Nephron (organoid): ENCODE results near the gene DIPK1B.
A peak's percentile ranks its signal among the peaks of the same experiment; 100 is the strongest.

Experiments used
- H3K27ac Mint-ChIP-seq, 3 experiments: 2 replicates each; pipeline ENCODE4 v1.8.0; 2020; ENCODE audit warnings: mixed read lengths in 3 of 3, mild to moderate bottlenecking in 2 of 3, moderate library complexity in 1 of 3
- H3K27me3 Mint-ChIP-seq: 2 replicates; pipeline ENCODE4 v1.8.0; 2021; ENCODE audit warnings: low read depth, mild to moderate bottlenecking, moderate library complexity, mixed read lengths
- H3K36me3 Mint-ChIP-seq: 2 replicates; pipeline ENCODE4 v1.8.0; 2020; ENCODE audit warnings: low read depth, mixed read lengths
- H3K4me1 Mint-ChIP-seq: 2 replicates; pipeline ENCODE4 v1.8.0; 2020; ENCODE audit warnings: mixed read lengths
- H3K4me3 Mint-ChIP-seq, 3 experiments: 2 replicates each; pipeline ENCODE4 v1.8.0; 2020; ENCODE audit warnings: mild to moderate bottlenecking in 3 of 3, mixed read lengths in 3 of 3, moderate library complexity in 2 of 3
- H3K9me3 Mint-ChIP-seq: 2 replicates; pipeline ENCODE4 v1.8.0; 2020; ENCODE audit warnings: mixed read lengths
- TF ChIP-seq, protein P1 (sequence below), 3 experiments: fragments of 200-600 bp; sonication (generic); IDR thresholded peaks; one replicate each; pipeline ENCODE4 v1.5.0; 2021; ENCODE audit warnings: antibody characterized with exemption in 3 of 3; ENCODE audit not compliant: unreplicated experiment in 3 of 3

Gene DIPK1B

GRCh38 chr9:136711751-136712689 is at the start of gene DIPK1B:
Gene DIPK1B, plus strand, starts transcription at chr9:136712572. Its CDS starts 94 bp downstream, at chr9:136712666.
- H3K27ac Mint-ChIP-seq: peak within 1 kb of the TSS in 2 of 3 experiments; percentile 38 to 63
- TF ChIP-seq, protein P1, sequence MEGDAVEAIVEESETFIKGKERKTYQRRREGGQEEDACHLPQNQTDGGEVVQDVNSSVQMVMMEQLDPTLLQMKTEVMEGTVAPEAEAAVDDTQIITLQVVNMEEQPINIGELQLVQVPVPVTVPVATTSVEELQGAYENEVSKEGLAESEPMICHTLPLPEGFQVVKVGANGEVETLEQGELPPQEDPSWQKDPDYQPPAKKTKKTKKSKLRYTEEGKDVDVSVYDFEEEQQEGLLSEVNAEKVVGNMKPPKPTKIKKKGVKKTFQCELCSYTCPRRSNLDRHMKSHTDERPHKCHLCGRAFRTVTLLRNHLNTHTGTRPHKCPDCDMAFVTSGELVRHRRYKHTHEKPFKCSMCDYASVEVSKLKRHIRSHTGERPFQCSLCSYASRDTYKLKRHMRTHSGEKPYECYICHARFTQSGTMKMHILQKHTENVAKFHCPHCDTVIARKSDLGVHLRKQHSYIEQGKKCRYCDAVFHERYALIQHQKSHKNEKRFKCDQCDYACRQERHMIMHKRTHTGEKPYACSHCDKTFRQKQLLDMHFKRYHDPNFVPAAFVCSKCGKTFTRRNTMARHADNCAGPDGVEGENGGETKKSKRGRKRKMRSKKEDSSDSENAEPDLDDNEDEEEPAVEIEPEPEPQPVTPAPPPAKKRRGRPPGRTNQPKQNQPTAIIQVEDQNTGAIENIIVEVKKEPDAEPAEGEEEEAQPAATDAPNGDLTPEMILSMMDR (IDR thresholded peaks at IDR 0.05; ENCODE audit: unreplicated experiment in 3 of 3): no peak
- H3K9me3 Mint-ChIP-seq: no peaks in the 10 kb centered on the region
- peaks cover 8% of the 10 kb centered on the region for H3K27me3 Mint-ChIP-seq
- H3K4me3 Mint-ChIP-seq: peak within 1 kb of the TSS; percentile 81 to 88 (median 87)
- peaks cover 7% of the 10 kb centered on the region for H3K4me1 Mint-ChIP-seq
- H3K36me3 Mint-ChIP-seq: no peaks in the 10 kb centered on the region

DNA sequence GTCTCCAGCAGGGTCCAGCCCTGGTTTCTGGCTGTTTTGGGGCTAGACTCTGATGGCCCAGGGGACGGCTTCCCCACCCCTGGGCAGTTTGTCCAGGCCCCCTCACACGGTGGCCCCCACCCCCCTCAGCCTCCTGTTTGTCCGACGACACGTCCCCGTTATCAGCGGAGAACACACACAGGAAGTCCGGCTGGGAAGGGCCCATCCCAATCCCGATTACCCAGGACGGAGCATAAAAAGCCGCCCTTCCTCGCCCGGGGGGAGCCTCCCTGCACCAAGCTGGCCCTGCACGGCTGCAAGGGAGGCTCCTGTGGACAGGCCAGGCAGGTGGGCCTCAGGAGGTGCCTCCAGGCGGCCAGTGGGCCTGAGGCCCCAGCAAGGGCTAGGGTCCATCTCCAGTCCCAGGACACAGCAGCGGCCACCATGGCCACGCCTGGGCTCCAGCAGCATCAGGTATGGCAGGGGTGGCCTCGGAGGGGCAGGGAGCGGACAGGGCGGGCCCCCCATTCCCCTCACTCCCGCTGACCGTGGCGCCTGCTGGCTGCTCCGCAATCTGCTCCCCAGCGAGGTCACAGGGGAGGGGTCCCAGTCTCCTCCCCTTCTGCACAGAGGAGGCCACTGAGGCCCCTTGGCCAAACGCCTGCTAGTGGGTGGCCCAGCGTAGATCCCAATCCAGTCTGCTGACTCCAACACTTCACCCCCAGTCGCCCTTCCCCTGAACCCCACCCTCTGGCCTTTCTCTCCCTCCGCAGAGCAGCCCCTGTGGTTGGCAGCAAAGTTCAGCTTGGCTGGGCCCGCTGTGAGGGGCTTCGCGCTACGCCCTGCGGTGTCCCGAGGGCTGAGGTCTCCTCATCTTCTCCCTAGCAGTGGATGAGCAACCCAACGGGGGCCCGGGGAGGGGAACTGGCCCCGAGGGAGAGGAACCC is 49.5 kb upstream of the DIPK1B start, which contains the start of gene EGFL7:
Gene EGFL7 (plus strand): TSS at position 261 of the 926 bp plus-strand sequence. CDS start 5,367 bp downstream, outside the sequence.
- Mint-ChIP-seq H3K36me3 (no peaks in the 10 kb centered on the region), H3K4me3 (peak within 1 kb of the TSS in 2 of 3 experiments; percentile 25 to 34), H3K9me3 (no peaks in the 10 kb centered on the region), H3K4me1 (no peaks in the 10 kb centered on the region), H3K27me3 (peaks cover 5% of the 10 kb centered on the region), H3K27ac (no peak within 1 kb of the TSS)
- TF ChIP-seq, protein P1 (IDR thresholded peaks at IDR 0.05; ENCODE audit: unreplicated experiment in 3 of 3): no peak

- no peaks in the 10 kb centered on the region for H3K36me3 Mint-ChIP-seq
These were observed 48.1 kb upstream of the DIPK1B start for GRCh38 chr9:136664000-136664915.

DNA sequence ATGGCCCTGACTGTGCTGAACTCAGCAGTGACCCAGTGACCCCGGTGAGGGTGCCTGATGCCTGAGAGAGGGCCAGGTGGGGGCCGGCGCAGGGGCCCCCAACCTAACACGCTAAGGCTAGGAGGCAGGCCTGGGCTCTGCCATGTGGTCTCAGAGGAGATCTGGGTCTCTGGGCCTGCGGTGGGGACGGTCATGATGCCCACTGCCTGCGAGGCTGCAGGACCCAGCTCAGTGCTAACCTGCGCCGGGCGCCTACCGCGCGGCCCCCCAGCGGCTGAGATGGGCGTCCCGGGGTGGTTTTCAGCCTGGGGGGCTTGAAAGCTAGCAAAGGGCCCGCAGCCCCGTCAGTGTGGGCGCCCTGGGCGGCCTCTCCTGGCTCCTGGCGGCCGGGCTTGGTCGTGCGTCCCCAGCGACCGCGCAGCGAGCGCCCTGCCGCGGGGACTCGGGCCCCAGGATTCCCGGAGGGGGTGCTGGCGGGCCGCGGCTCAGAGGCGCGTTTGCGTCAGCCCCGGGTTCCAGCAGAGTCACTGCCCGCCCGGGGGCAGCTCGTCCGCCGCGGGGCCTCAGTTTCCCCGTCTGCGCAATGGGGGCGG is 47.2 kb upstream of the DIPK1B start:
- H3K27me3 Mint-ChIP-seq: no peaks in the 10 kb centered on the region
- H3K27ac Mint-ChIP-seq: no peak overlapping the region
- peak overlapping the region; percentile 72 to 83 (median 76) for H3K4me3 Mint-ChIP-seq
- no peaks in the 10 kb centered on the region for H3K36me3 Mint-ChIP-seq
- H3K9me3 Mint-ChIP-seq: no peaks in the 10 kb centered on the region
- TF ChIP-seq, protein P1 (IDR thresholded peaks at IDR 0.05; ENCODE audit: unreplicated experiment in 3 of 3): peak; percentile 24 to 40 (median 31)
- no peaks in the 10 kb centered on the region for H3K4me1 Mint-ChIP-seq

More at GRCh38 chr9:136664000-136664915, 48.1 kb upstream of the DIPK1B start:
- Mint-ChIP-seq H3K27me3 (no peaks in the 10 kb centered on the region), H3K27ac (no peak overlapping the region), H3K4me1 (no peaks in the 10 kb centered on the region), H3K4me3 (peak overlapping the region; percentile 72 to 83 (median 76)), H3K9me3 (no peaks in the 10 kb centered on the region)
- TF ChIP-seq, protein P1 (IDR thresholded peaks at IDR 0.05; ENCODE audit: unreplicated experiment in 3 of 3): no peak
